SK-N-SH treated with all-trans-retinoic acid at 6 μM for 48 hours (cell line): ENCODE results near the gene DMRTB1.

Source experiments
- ATAC-seq: fragments of 200-7000 bp; cut with Tn5 transposase; 3 replicates; pipeline ENCODE4 v1.9.1; 2020; ENCODE audit warnings: mild to moderate bottlenecking, moderate library complexity
- ARNTL ChIP-seq: fragments of 450-650 bp; formaldehyde crosslinking; IDR thresholded peaks from 2 replicates; pipeline ENCODE4 v1.5.0; 2020; ENCODE audit warnings: low read depth, mild to moderate bottlenecking, moderate library complexity, borderline replicate concordance
- BACH2 ChIP-seq: fragments of 250-450 bp; sonication (Bioruptor Pico); IDR thresholded peaks from 2 replicates; pipeline ENCODE4 v1.9.0; 2021; ENCODE audit warnings: mild to moderate bottlenecking, borderline replicate concordance
- ESRRG ChIP-seq: fragments of 250-450 bp; sonication (Bioruptor Pico); IDR thresholded peaks from 2 replicates; pipeline ENCODE4 v1.6.1; 2021; ENCODE audit warnings: mild to moderate bottlenecking
- GLIS3 ChIP-seq: fragments of 250-450 bp; sonication (Bioruptor Pico); IDR thresholded peaks from 2 replicates; pipeline ENCODE4 v1.5.0; 2020; ENCODE audit warnings: mild to moderate bottlenecking, moderate library complexity
- ISL1 ChIP-seq: fragments of 250-450 bp; sonication (Bioruptor Pico); IDR thresholded peaks from 2 replicates; pipeline ENCODE4 v2.1.2; 2022; ENCODE audit warnings: mild to moderate bottlenecking, moderate library complexity
- OSR1 ChIP-seq: fragments of 250-450 bp; sonication (Bioruptor Pico); IDR thresholded peaks from 2 replicates; pipeline ENCODE4 v1.8.0; 2022; ENCODE audit warnings: moderate library complexity, mild to moderate bottlenecking, inconsistent platforms
- RARB ChIP-seq: fragments of 250-450 bp; sonication (Bioruptor Pico); IDR thresholded peaks from 2 replicates; pipeline ENCODE4 v1.8.0; 2021; ENCODE audit warnings: mild to moderate bottlenecking, moderate library complexity
- SNAI2 ChIP-seq: fragments of 250-450 bp; sonication (Bioruptor Pico); IDR thresholded peaks from 2 replicates; pipeline ENCODE4 v1.5.0; 2020; ENCODE audit warnings: mild to moderate bottlenecking, moderate library complexity
- TCF4 ChIP-seq: fragments of 250-450 bp; sonication (Bioruptor Pico); IDR thresholded peaks from 2 replicates; pipeline ENCODE4 v1.8.0; 2021; ENCODE audit warnings: mild to moderate bottlenecking, moderate library complexity, borderline replicate concordance
- TOX ChIP-seq: fragments of 250-450 bp; sonication (Bioruptor Pico); IDR thresholded peaks from 2 replicates; pipeline ENCODE4 v1.8.0; 2021; ENCODE audit warnings: mild to moderate bottlenecking, moderate library complexity, borderline replicate concordance
- ZFP3 ChIP-seq: fragments of 250-450 bp; sonication (Bioruptor Pico); IDR thresholded peaks from 2 replicates; pipeline ENCODE4 v1.5.0; 2020; ENCODE audit warnings: mild to moderate bottlenecking, moderate library complexity
- ZFP30 ChIP-seq: fragments of 450-650 bp; formaldehyde crosslinking; IDR thresholded peaks from 2 replicates; pipeline ENCODE4 v1.5.0; 2022; ENCODE audit warnings: mild to moderate bottlenecking, moderate library complexity
- ZNF565 ChIP-seq: fragments of 450-650 bp; formaldehyde crosslinking; conservative IDR thresholded peaks from 2 replicates; pipeline ENCODE4 v1.5.0; 2020; ENCODE audit warnings: low read depth, mild to moderate bottlenecking, moderate library complexity
- ZNF70 ChIP-seq: fragments of 450-650 bp; formaldehyde crosslinking; IDR thresholded peaks from 2 replicates; pipeline ENCODE4 v1.5.0; 2020; ENCODE audit warnings: mild to moderate bottlenecking, moderate library complexity
- ZNF8 ChIP-seq: fragments of 450-650 bp; formaldehyde crosslinking; IDR thresholded peaks from 2 replicates; pipeline ENCODE4 v1.5.0; 2020; ENCODE audit warnings: mild to moderate bottlenecking, moderate library complexity
- TF ChIP-seq, protein P1 (sequence below): fragments of 250-450 bp; sonication (Bioruptor Pico); IDR thresholded peaks from 2 replicates; pipeline ENCODE4 v1.8.0; 2020; ENCODE audit warnings: mild to moderate bottlenecking, moderate library complexity, borderline replicate concordance
- TF ChIP-seq, protein P2 (sequence below): fragments of 250-450 bp; sonication (Bioruptor Pico); IDR thresholded peaks from 2 replicates; pipeline ENCODE4 v1.5.1; 2020; ENCODE audit warnings: low read depth, mild to moderate bottlenecking, moderate library complexity
- TF ChIP-seq, protein P3 (sequence below): fragments of 250-450 bp; sonication (Bioruptor Pico); IDR thresholded peaks from 2 replicates; pipeline ENCODE4 v1.5.1; 2021; ENCODE audit warnings: mild to moderate bottlenecking, moderate library complexity
- TF ChIP-seq, protein P4 (sequence below): fragments of 250-450 bp; sonication (Bioruptor Pico); IDR thresholded peaks from 2 replicates; pipeline ENCODE4 v1.5.0; 2020; ENCODE audit warnings: mild to moderate bottlenecking, moderate library complexity
- TF ChIP-seq, protein P5 (sequence below): fragments of 250-450 bp; sonication (Bioruptor Pico); IDR thresholded peaks from 2 replicates; pipeline ENCODE4 v1.8.0; 2021; ENCODE audit warnings: low read depth, mild to moderate bottlenecking, moderate library complexity, borderline replicate concordance

DMRTB1 gene

DNA sequence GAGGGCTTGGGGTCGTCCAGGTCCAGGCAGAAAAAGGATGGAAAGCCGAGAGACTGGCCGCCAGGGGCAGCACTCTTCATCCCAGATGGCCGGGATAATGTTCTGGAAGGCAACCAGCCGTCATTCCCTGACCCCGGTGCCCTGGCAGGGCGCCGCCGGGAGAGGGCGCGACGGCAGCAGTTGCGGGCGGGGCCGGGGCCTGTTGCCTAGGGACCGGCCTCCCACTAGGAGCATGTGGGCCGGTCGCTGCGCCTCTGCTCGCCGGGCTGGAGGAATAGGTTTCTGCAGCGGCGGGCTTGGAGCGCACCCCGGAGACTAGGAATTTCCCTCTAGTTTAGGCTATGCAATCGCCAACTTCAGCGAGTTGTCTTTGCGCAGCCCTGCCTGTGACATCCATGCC is 11.0 kb downstream of the DMRTB1 start (continued):
- TF ChIP-seq, protein P1, sequence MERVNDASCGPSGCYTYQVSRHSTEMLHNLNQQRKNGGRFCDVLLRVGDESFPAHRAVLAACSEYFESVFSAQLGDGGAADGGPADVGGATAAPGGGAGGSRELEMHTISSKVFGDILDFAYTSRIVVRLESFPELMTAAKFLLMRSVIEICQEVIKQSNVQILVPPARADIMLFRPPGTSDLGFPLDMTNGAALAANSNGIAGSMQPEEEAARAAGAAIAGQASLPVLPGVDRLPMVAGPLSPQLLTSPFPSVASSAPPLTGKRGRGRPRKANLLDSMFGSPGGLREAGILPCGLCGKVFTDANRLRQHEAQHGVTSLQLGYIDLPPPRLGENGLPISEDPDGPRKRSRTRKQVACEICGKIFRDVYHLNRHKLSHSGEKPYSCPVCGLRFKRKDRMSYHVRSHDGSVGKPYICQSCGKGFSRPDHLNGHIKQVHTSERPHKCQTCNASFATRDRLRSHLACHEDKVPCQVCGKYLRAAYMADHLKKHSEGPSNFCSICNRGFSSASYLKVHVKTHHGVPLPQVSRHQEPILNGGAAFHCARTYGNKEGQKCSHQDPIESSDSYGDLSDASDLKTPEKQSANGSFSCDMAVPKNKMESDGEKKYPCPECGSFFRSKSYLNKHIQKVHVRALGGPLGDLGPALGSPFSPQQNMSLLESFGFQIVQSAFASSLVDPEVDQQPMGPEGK (CRISPR knock-in tag), result no peak
- TF ChIP-seq ZNF565 (CRISPR knock-in tag), result no peak
- no peak for TF ChIP-seq ESRRG
- TF ChIP-seq, protein P2, sequence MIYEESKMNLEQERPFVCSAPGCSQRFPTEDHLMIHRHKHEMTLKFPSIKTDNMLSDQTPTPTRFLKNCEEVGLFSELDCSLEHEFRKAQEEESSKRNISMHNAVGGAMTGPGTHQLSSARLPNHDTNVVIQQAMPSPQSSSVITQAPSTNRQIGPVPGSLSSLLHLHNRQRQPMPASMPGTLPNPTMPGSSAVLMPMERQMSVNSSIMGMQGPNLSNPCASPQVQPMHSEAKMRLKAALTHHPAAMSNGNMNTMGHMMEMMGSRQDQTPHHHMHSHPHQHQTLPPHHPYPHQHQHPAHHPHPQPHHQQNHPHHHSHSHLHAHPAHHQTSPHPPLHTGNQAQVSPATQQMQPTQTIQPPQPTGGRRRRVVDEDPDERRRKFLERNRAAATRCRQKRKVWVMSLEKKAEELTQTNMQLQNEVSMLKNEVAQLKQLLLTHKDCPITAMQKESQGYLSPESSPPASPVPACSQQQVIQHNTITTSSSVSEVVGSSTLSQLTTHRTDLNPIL (CRISPR knock-in tag), result no peak
- TF ChIP-seq ISL1 (CRISPR knock-in tag), result no peak
- TF ChIP-seq ARNTL (CRISPR knock-in tag), result no peak
- TF ChIP-seq, protein P3, sequence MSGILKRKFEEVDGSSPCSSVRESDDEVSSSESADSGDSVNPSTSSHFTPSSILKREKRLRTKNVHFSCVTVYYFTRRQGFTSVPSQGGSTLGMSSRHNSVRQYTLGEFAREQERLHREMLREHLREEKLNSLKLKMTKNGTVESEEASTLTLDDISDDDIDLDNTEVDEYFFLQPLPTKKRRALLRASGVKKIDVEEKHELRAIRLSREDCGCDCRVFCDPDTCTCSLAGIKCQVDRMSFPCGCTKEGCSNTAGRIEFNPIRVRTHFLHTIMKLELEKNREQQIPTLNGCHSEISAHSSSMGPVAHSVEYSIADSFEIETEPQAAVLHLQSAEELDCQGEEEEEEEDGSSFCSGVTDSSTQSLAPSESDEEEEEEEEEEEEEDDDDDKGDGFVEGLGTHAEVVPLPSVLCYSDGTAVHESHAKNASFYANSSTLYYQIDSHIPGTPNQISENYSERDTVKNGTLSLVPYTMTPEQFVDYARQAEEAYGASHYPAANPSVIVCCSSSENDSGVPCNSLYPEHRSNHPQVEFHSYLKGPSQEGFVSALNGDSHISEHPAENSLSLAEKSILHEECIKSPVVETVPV (CRISPR knock-in tag), result no peak
- TF ChIP-seq ZNF70 (CRISPR knock-in tag), result no peak
- TF ChIP-seq, all 23 proteins: peak for 0

DNA sequence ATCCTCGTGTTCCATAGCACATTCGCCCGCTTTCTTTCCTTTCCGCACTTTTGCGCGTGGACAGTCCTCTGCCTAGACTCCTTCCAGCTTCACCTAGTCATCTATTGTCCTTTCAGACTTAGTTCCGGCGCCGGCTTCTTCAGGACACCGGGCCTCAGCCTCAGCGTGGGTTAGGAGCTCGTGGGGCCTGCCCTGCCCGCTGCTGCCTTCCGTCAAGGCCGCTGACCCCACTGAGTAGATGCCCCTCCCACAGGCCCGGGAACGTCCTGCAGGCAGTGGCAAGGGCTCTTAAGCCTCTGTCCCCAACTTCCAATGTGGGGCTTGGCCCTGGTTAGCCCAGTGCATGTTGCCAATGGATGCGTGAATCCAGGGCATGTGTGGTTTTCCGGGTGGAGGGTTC is 11.4 kb downstream of the DMRTB1 start:
- TF ChIP-seq ESRRG, result no peak
- TF ChIP-seq ZNF70 (CRISPR knock-in tag), result no peak
- TF ChIP-seq ZFP3, result no peak
- TF ChIP-seq ISL1 (CRISPR knock-in tag), result no peak
- TF ChIP-seq BACH2 (CRISPR knock-in tag), result no peak
- TF ChIP-seq, protein P2 (CRISPR knock-in tag), result no peak
- ATAC-seq, result no peak

DNA sequence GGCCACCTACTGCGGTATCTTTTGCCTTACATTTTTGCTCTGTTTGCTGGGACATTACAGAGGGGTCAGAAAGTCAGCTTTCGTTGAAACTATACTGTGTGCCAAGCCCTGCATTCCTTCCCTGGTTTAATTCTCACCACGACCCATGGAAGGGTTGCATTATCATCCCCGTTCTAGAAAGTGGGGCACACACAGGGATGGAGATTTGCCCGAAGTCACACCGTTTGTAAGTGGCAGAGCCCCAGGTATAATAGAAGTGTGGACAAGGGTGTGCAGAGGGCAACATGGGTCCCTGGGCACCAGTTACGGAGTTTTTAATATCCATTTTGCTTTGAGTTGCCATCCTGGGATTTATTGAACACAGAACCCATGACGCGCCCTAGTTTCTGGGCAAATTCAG is 11.8 kb downstream of the DMRTB1 start:
- TF ChIP-seq, protein P2 (CRISPR knock-in tag), result no peak
- TF ChIP-seq TCF4, result no peak
- TF ChIP-seq, protein P1 (CRISPR knock-in tag), result no peak
- TF ChIP-seq TOX, result no peak
- no peak for TF ChIP-seq OSR1 (CRISPR knock-in tag)
- TF ChIP-seq, protein P3 (CRISPR knock-in tag), result no peak
- TF ChIP-seq ARNTL (CRISPR knock-in tag), result no peak
- no peak for TF ChIP-seq SNAI2 (CRISPR knock-in tag)
- TF ChIP-seq, protein P4, sequence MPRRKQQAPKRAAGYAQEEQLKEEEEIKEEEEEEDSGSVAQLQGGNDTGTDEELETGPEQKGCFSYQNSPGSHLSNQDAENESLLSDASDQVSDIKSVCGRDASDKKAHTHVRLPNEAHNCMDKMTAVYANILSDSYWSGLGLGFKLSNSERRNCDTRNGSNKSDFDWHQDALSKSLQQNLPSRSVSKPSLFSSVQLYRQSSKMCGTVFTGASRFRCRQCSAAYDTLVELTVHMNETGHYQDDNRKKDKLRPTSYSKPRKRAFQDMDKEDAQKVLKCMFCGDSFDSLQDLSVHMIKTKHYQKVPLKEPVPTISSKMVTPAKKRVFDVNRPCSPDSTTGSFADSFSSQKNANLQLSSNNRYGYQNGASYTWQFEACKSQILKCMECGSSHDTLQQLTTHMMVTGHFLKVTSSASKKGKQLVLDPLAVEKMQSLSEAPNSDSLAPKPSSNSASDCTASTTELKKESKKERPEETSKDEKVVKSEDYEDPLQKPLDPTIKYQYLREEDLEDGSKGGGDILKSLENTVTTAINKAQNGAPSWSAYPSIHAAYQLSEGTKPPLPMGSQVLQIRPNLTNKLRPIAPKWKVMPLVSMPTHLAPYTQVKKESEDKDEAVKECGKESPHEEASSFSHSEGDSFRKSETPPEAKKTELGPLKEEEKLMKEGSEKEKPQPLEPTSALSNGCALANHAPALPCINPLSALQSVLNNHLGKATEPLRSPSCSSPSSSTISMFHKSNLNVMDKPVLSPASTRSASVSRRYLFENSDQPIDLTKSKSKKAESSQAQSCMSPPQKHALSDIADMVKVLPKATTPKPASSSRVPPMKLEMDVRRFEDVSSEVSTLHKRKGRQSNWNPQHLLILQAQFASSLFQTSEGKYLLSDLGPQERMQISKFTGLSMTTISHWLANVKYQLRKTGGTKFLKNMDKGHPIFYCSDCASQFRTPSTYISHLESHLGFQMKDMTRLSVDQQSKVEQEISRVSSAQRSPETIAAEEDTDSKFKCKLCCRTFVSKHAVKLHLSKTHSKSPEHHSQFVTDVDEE, result no peak
- TF ChIP-seq ZNF8, result no peak
- TF ChIP-seq BACH2 (CRISPR knock-in tag), result no peak
- TF ChIP-seq, protein P5, sequence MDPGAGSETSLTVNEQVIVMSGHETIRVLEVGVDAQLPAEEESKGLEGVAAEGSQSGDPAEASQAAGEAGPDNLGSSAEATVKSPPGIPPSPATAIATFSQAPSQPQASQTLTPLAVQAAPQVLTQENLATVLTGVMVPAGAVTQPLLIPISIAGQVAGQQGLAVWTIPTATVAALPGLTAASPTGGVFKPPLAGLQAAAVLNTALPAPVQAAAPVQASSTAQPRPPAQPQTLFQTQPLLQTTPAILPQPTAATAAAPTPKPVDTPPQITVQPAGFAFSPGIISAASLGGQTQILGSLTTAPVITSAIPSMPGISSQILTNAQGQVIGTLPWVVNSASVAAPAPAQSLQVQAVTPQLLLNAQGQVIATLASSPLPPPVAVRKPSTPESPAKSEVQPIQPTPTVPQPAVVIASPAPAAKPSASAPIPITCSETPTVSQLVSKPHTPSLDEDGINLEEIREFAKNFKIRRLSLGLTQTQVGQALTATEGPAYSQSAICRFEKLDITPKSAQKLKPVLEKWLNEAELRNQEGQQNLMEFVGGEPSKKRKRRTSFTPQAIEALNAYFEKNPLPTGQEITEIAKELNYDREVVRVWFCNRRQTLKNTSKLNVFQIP, result no peak
- no peak for TF ChIP-seq ZFP3
- TF ChIP-seq ISL1 (CRISPR knock-in tag), result no peak
- no peak for TF ChIP-seq ESRRG
- no peak for TF ChIP-seq GLIS3 (CRISPR knock-in tag)
- TF ChIP-seq RARB (CRISPR knock-in tag), result no peak
- TF ChIP-seq ZFP30, result no peak
- ATAC-seq, result no peak
